DOHH2 (cell line): ENCODE measurements around the gene FALEC.

Experiments
- H3F3A ChIP-seq: fragments of 200-600 bp; sonication (generic), shearing (Covaris generic); 2 replicates; pipeline ENCODE4 v1.6.0; 2016; ENCODE audit warnings: antibody characterized with exemption, mild to moderate bottlenecking; ENCODE audit not compliant: control insufficient read depth, insufficient read depth
- H3K27ac ChIP-seq: fragments of 200-600 bp; sonication (generic); 2 replicates; pipeline ENCODE4 v1.5.1; 2014; ENCODE audit warnings: low read depth, mild to moderate bottlenecking, low read length, moderate library complexity
- H3K27me3 ChIP-seq: fragments of 200-600 bp; sonication (generic); 2 replicates; pipeline ENCODE4 v1.6.1; 2014; ENCODE audit warnings: mild to moderate bottlenecking, low read length, mixed read lengths; ENCODE audit not compliant: control insufficient read depth
- H3K36me3 ChIP-seq: fragments of 200-600 bp; sonication (generic); 2 replicates; pipeline ENCODE4 v1.6.1; 2014; ENCODE audit warnings: mild to moderate bottlenecking, low read length, moderate library complexity, mixed read lengths; ENCODE audit not compliant: control insufficient read depth
- H3K4me1 ChIP-seq: fragments of 200-600 bp; sonication (generic); 2 replicates; pipeline ENCODE4 v1.6.1; 2014; ENCODE audit warnings: mild to moderate bottlenecking, low read length, mixed read lengths; ENCODE audit not compliant: control insufficient read depth
- H3K4me2 ChIP-seq: fragments of 200-600 bp; sonication (generic); 2 replicates; pipeline ENCODE4 v1.6.0; 2014; ENCODE audit warnings: mild to moderate bottlenecking, low read length, moderate library complexity
- H3K4me3 ChIP-seq: fragments of 200-600 bp; sonication (generic); 2 replicates; pipeline ENCODE4 v1.5.1; 2014; ENCODE audit warnings: mild to moderate bottlenecking, low read length, mixed read lengths
- H3K79me2 ChIP-seq: fragments of 200-600 bp; sonication (generic); 2 replicates; pipeline ENCODE4 v1.6.1; 2014; ENCODE audit warnings: mild to moderate bottlenecking, low read length, mixed read lengths; ENCODE audit not compliant: control insufficient read depth
- H3K9me2 ChIP-seq: fragments of 200-600 bp; sonication (generic); replicated peaks from 2 replicates; pipeline ENCODE4 v1.6.1; 2014; ENCODE audit warnings: mild to moderate bottlenecking, low read length, mixed read lengths; ENCODE audit not compliant: control insufficient read depth
- H3K9me3 ChIP-seq: fragments of 200-600 bp; sonication (generic); 2 replicates; pipeline ENCODE4 v1.6.1; 2014; ENCODE audit warnings: antibody characterized with exemption, low read length, mixed read lengths; ENCODE audit not compliant: control insufficient read depth, insufficient read depth
- H4K20me1 ChIP-seq: fragments of 200-600 bp; sonication (generic); 2 replicates; pipeline ENCODE4 v1.6.0; 2014; ENCODE audit warnings: low read depth, mild to moderate bottlenecking, antibody characterized with exemption, low read length, moderate library complexity; ENCODE audit not compliant: control insufficient read depth, insufficient read depth
- EZH2phosphoT487 ChIP-seq: fragments of 200-600 bp; sonication (generic); IDR thresholded peaks from 2 replicates; pipeline ENCODE4 v1.6.1; 2017; ENCODE audit warnings: borderline replicate concordance, mild to moderate bottlenecking, antibody characterized with exemption, low read length, moderate library complexity, mixed read lengths
- TF ChIP-seq, protein P1 (sequence below): fragments of 200-600 bp; sonication (generic); IDR thresholded peaks from one replicate; pipeline ENCODE4 v1.5.1; 2014; ENCODE audit warnings: antibody characterized with exemption, mild to moderate bottlenecking, low read depth, low read length; ENCODE audit not compliant: poor library complexity, severe bottlenecking

Gene FALEC

DNA sequence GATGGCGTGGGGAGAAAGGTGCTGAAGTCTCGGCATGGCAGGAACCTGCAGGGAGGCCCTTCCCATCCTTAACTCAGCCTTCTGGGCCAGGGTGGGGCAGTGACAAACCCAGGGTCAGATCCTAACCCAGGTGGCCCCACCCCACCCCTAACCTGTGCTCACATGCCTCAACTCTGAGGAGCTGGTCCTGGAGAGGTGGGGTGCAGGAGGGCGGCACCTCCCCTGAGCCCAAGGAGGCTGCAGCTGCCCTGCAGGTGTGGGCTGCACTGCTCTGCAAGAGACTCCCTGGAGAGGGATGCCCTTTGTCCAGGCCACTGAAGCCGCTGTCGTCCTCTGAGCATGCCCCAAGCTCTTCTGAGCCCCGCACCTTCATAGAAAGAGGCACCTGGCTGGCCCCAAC is 18.4 kb downstream of the FALEC start:
- H4K20me1 ChIP-seq, result no peaks in the 10 kb centered on the region
- no peak overlapping the region for H3K27ac ChIP-seq
- no peaks in the 10 kb centered on the region for H3K36me3 ChIP-seq
- H3F3A ChIP-seq, result no peaks in the 10 kb centered on the region
- no peak overlapping the region for H3K4me2 ChIP-seq
- no peaks in the 10 kb centered on the region for H3K79me2 ChIP-seq
- no peaks in the 10 kb centered on the region for H3K9me2 ChIP-seq
- no peaks in the 10 kb centered on the region for H3K4me1 ChIP-seq
- TF ChIP-seq EZH2phosphoT487, result no peak
- TF ChIP-seq, protein P1, sequence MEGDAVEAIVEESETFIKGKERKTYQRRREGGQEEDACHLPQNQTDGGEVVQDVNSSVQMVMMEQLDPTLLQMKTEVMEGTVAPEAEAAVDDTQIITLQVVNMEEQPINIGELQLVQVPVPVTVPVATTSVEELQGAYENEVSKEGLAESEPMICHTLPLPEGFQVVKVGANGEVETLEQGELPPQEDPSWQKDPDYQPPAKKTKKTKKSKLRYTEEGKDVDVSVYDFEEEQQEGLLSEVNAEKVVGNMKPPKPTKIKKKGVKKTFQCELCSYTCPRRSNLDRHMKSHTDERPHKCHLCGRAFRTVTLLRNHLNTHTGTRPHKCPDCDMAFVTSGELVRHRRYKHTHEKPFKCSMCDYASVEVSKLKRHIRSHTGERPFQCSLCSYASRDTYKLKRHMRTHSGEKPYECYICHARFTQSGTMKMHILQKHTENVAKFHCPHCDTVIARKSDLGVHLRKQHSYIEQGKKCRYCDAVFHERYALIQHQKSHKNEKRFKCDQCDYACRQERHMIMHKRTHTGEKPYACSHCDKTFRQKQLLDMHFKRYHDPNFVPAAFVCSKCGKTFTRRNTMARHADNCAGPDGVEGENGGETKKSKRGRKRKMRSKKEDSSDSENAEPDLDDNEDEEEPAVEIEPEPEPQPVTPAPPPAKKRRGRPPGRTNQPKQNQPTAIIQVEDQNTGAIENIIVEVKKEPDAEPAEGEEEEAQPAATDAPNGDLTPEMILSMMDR, result no peak
- H3K4me3 ChIP-seq, result no peak overlapping the region
- no peaks in the 10 kb centered on the region for H3K9me3 ChIP-seq
- H3K27me3 ChIP-seq, result no peaks in the 10 kb centered on the region

DNA sequence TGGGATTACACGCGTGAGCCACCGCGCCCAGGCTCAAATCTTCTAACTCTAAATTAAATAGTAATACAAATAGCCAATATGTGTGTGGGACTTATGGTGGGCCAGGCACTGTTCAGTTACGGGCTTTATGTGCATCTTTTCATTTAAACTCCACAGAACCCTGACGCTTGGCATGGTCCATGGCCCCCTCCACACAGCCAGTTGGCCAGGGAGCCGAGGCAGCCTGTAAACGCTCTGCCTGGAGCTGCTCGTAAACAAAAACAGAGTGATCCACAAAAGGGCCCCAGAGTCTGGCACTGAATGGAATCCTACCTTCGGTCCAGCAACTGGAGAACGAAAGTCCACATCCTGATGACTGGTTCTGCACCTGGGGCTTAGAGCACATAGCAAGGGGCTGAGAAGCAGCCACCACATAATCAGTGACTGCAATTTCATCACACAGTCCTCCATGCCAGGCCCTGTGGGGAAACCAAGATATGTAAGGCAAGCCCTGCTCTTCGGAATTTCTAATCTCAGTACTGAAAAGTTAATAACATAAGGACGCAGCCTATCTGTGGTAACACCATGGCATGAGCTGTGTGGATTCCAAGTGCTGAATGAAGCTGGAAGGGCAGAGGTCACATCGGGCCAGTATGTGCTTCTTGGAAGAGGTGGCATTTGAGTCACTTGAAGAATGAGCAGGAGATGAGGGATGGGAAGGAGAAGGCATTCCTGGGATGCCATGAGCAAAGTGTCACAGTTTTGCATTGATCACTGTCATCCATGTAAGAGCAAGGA is 20.1 kb downstream of the FALEC start:
- Histone ChIP-seq H3K27me3 (no peaks in the 10 kb centered on the region), H3F3A (no peaks in the 10 kb centered on the region), H3K4me2 (no peak overlapping the region), H3K9me3 (no peaks in the 10 kb centered on the region), H3K4me1 (no peaks in the 10 kb centered on the region), H4K20me1 (no peaks in the 10 kb centered on the region), H3K9me2 (no peaks in the 10 kb centered on the region), H3K36me3 (no peaks in the 10 kb centered on the region), H3K79me2 (no peaks in the 10 kb centered on the region), H3K27ac (no peak overlapping the region), H3K4me3 (no peak overlapping the region)
- TF ChIP-seq EZH2phosphoT487, result no peak

DNA sequence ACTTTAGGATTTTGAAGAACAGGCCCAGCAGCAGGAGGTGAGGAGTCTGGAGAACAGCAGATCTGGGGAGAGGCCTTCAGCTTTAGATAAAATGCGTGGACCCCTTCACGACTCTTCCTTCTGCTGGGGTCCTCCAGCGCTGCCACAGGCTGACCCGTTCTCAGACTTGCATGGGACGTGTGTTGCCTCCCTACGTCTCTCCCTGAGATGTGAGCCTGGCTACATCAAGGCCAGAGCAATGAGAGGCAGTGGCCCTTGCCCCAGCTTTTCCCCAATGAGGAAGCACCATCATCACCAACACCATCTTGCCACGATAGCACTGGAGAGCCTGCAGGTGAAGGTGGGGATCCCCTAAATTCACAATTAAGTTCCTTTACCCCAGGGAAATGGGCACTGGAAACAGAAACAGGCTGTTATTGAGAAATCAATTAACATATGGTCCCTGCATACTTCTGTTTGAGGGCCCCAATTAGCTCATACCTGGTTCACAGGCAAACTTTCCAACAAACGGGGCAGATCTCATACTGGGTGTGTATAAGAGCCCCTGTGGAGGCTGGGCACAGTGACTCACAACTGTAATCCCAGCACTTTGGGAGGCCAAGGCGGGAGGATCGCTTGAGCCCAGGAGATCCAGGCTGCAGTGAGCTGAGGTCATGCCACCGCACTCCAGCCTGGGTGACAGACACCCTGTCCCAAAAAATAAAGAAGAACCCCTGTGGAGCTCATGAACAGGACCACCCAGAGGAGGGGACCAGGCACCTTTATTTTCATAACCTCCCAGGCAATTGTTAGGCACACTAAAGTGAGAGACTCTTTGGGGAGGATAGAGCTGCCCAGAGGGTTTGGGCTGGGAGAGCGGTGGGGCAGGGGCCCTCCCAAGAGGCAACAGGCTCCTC is 21.5 kb downstream of the FALEC start:
- Histone ChIP-seq H3K79me2 (no peaks in the 10 kb centered on the region), H3F3A (no peaks in the 10 kb centered on the region), H3K4me2 (no peak overlapping the region), H3K9me2 (no peaks in the 10 kb centered on the region), H3K4me3 (no peak overlapping the region), H3K27ac (no peak overlapping the region), H3K27me3 (no peaks in the 10 kb centered on the region), H3K4me1 (no peaks in the 10 kb centered on the region), H3K9me3 (no peaks in the 10 kb centered on the region), H4K20me1 (no peaks in the 10 kb centered on the region), H3K36me3 (no peaks in the 10 kb centered on the region)
- TF ChIP-seq, protein P1, result no peak
- no peak for TF ChIP-seq EZH2phosphoT487
